H1 (cell line): ENCODE results near the gene PCDHB7. TPM values are rescaled to one million over a fixed set of nuclear protein-coding genes. Genes with fewer than 3 reads are reported as not detected.

Experiments
- CTCF ChIA-PET: fragments of 300-600 bp; sonication (Branson Sonifier 250); formaldehyde crosslinking; loops from one replicate; lab custom pipeline; 2021; ENCODE audit not compliant: partially characterized antibody; lab: Charles Lee
- POLR2A ChIA-PET: fragments of 300-600 bp; sonication (Branson Sonifier 250); formaldehyde crosslinking; loops from one replicate; lab custom pipeline; 2021; ENCODE audit warnings: inconsistent platforms; ENCODE audit not compliant: partially characterized antibody; lab: Charles Lee
- DNase-seq, 2 experiments: peaks; one replicate each; pipeline versions ENCODE4 v3.0.0 to v3.0.0-alpha.2; 2010 to 2022; ENCODE audit warnings: low spot score in 2 of 2, low read depth in 1 of 2, mixed read lengths in 1 of 2
- FAIRE-seq: peaks from 2 replicates; lab custom pipeline; 2011; peaks lifted over from hg19 to GRCh38; lab: Jason Lieb, UNC
- H2AFZ ChIP-seq: 2 replicates; pipeline ENCODE4 v1.8.1; 2012; ENCODE audit warnings: low read length, inconsistent platforms
- H2AK5ac ChIP-seq: 2 replicates; pipeline ENCODE4 v1.6.1; 2013; ENCODE audit warnings: low read depth, low read length
- H2BK120ac ChIP-seq: replicated peaks from 2 replicates; pipeline ENCODE3; 2013; ENCODE audit warnings: low read depth, low read length, inconsistent platforms
- H2BK12ac ChIP-seq: 2 replicates; pipeline ENCODE4 v1.6.1; 2013; ENCODE audit warnings: low read depth, low read length
- H2BK15ac ChIP-seq: 2 replicates; pipeline ENCODE4 v1.6.1; 2013; ENCODE audit warnings: low read length
- H2BK20ac ChIP-seq: 2 replicates; pipeline ENCODE4 v1.6.1; 2013; ENCODE audit warnings: low read length
- H2BK5ac ChIP-seq: 2 replicates; pipeline ENCODE4 v1.6.1; 2013; ENCODE audit warnings: low read depth, low read length
- H3K14ac ChIP-seq: 2 replicates; pipeline ENCODE4 v1.6.1; 2013; ENCODE audit warnings: inconsistent platforms; ENCODE audit not compliant: insufficient read length
- H3K18ac ChIP-seq: 2 replicates; pipeline ENCODE4 v1.6.1; 2013; ENCODE audit warnings: low read length; ENCODE audit errors: extremely low read depth
- H3K23ac ChIP-seq: 2 replicates; pipeline ENCODE4 v1.6.1; 2013; ENCODE audit warnings: inconsistent platforms; ENCODE audit not compliant: insufficient read length
- H3K23me2 ChIP-seq: 2 replicates; pipeline ENCODE4 v1.6.1; 2013; ENCODE audit warnings: low read depth, low read length
- H3K27ac ChIP-seq: 2 replicates; pipeline ENCODE4 v1.6.1; 2011; ENCODE audit warnings: low read depth, low read length, inconsistent platforms
- H3K27me3 ChIP-seq, 4 experiments: replicated peaks in 1 of 4; 1 replicate in 1 of 4; 2 replicates in 3 of 4; pipeline versions ENCODE4 v1.6.1 to v1.8.1; 2011 to 2013; ENCODE audit warnings: low read length in 3 of 4, mild to moderate bottlenecking in 3 of 4, inconsistent platforms in 2 of 4, mixed read lengths in 2 of 4, moderate library complexity in 1 of 4; ENCODE audit not compliant: control insufficient read depth in 3 of 4, insufficient read depth in 3 of 4; ENCODE audit errors: extremely low read depth in 1 of 4
- H3K36me3 ChIP-seq, 4 experiments: 2 replicates each; pipeline versions ENCODE4 v1.6.1 to v1.8.1; 2011 to 2013; ENCODE audit warnings: mild to moderate bottlenecking in 4 of 4, low read length in 3 of 4, moderate library complexity in 2 of 4, control low read depth in 1 of 4, inconsistent platforms in 1 of 4; ENCODE audit not compliant: insufficient read depth in 4 of 4, control insufficient read depth in 2 of 4
- H3K4ac ChIP-seq: replicated peaks from 2 replicates; pipeline ENCODE3; 2013; ENCODE audit warnings: low read length, low read depth, mixed read lengths, inconsistent platforms; ENCODE audit not compliant: insufficient read length
- H3K4me1 ChIP-seq, 4 experiments: replicated peaks in 1 of 4; 1 replicate in 1 of 4; 2 replicates in 3 of 4; pipeline versions ENCODE4 v1.6.1 to v1.8.1; 2011 to 2013; ENCODE audit warnings: low read length in 3 of 4, inconsistent platforms in 2 of 4, mixed read lengths in 1 of 4; ENCODE audit not compliant: insufficient read depth in 4 of 4, control insufficient read depth in 3 of 4
- H3K4me2 ChIP-seq, 2 experiments: 2 replicates each; pipeline versions ENCODE4 v1.6.1 to v1.8.1; 2011 to 2013; ENCODE audit warnings: low read depth in 2 of 2, low read length in 2 of 2, control low read depth in 1 of 2, inconsistent platforms in 1 of 2, mild to moderate bottlenecking in 1 of 2; ENCODE audit not compliant: insufficient read depth in 1 of 2
- H3K4me3 ChIP-seq, 4 experiments: fragments of 200-600, 300-600 bp in 1 of 4; sonication (generic), shearing (Covaris generic), sonication (Bioruptor Twin) in 1 of 4; 2 replicates each; pipeline versions ENCODE4 v1.5.1 to v1.8.1; 2011 to 2016; ENCODE audit warnings: low read length in 4 of 4, low read depth in 3 of 4, control low read depth in 2 of 4, inconsistent platforms in 2 of 4, mild to moderate bottlenecking in 2 of 4, mixed read lengths in 1 of 4, moderate library complexity in 1 of 4; ENCODE audit not compliant: insufficient read depth in 2 of 4; ENCODE audit errors: extremely low read depth in 1 of 4
- H3K56ac ChIP-seq: replicated peaks from 2 replicates; pipeline ENCODE3; 2013; ENCODE audit warnings: low read depth, mild to moderate bottlenecking, mixed read lengths, low read length, inconsistent platforms; ENCODE audit not compliant: insufficient read length
- H3K79me1 ChIP-seq: 2 replicates; pipeline ENCODE4 v1.6.1; 2013; ENCODE audit warnings: low read depth, low read length, control low read depth
- H3K79me2 ChIP-seq, 2 experiments: 2 replicates each; pipeline versions ENCODE4 v1.6.1 to v1.8.1; 2012 to 2013; ENCODE audit warnings: low read length in 2 of 2, mild to moderate bottlenecking in 2 of 2, inconsistent platforms in 1 of 2; ENCODE audit not compliant: insufficient read depth in 2 of 2, control insufficient read depth in 1 of 2
- H3K9ac ChIP-seq, 4 experiments: replicated peaks in 1 of 4; 1 replicate in 1 of 4; 2 replicates in 3 of 4; pipeline versions ENCODE4 v1.6.1 to v1.8.1; 2011 to 2013; ENCODE audit warnings: low read depth in 3 of 4, low read length in 3 of 4, control low read depth in 2 of 4, mild to moderate bottlenecking in 2 of 4, moderate library complexity in 2 of 4, inconsistent platforms in 1 of 4; ENCODE audit errors: extremely low read depth in 1 of 4
- H3K9me3 ChIP-seq, 2 experiments: 2 replicates each; pipeline versions ENCODE4 v1.6.1 to v1.8.1; 2012 to 2013; ENCODE audit warnings: mild to moderate bottlenecking in 2 of 2, moderate library complexity in 2 of 2, control low read depth in 1 of 2, inconsistent platforms in 1 of 2, low read depth in 1 of 2, low read length in 1 of 2, mixed read lengths in 1 of 2; ENCODE audit not compliant: insufficient read depth in 2 of 2
- H4K20me1 ChIP-seq, 2 experiments: replicated peaks in 1 of 2; 2 replicates each; pipeline versions ENCODE3 to v1.8.1; 2011 to 2013; ENCODE audit warnings: inconsistent platforms in 2 of 2, low read length in 2 of 2, mild to moderate bottlenecking in 1 of 2; ENCODE audit not compliant: insufficient read depth in 2 of 2, control insufficient read depth in 1 of 2
- H4K5ac ChIP-seq: 2 replicates; pipeline ENCODE4 v1.6.1; 2013; ENCODE audit warnings: low read length, low read depth, mixed read lengths, inconsistent platforms; ENCODE audit not compliant: insufficient read length
- H4K8ac ChIP-seq: 2 replicates; pipeline ENCODE4 v1.8.0; 2013; ENCODE audit warnings: mild to moderate bottlenecking, moderate library complexity, low read length, inconsistent platforms; ENCODE audit not compliant: insufficient read depth; ENCODE audit errors: extremely low read depth
- H4K91ac ChIP-seq: replicated peaks from 2 replicates; pipeline ENCODE3; 2013; ENCODE audit warnings: low read length, mixed read lengths, inconsistent platforms; ENCODE audit not compliant: insufficient read length
- ASH2L ChIP-seq: fragments of 200-600, 300-600 bp; sonication (generic); IDR thresholded peaks from one replicate; pipeline ENCODE4 v1.7.1; 2017; ENCODE audit warnings: low read length
- CHD1 ChIP-seq: IDR thresholded peaks from 2 replicates; pipeline ENCODE4 v1.6.1; 2012; ENCODE audit warnings: low read depth, low read length, improper control_type of control experiment
- CHD2 ChIP-seq: IDR thresholded peaks from 2 replicates; pipeline ENCODE4 v1.6.1; 2012; ENCODE audit warnings: low read length, improper control_type of control experiment
- JUN ChIP-seq: IDR thresholded peaks from 2 replicates; pipeline ENCODE4 v1.6.1; 2011; ENCODE audit warnings: low read depth, mild to moderate bottlenecking, improper control_type of control experiment, low read length
- MAX ChIP-seq: IDR thresholded peaks from 2 replicates; pipeline ENCODE4 v1.6.1; 2012; ENCODE audit warnings: inconsistent platforms
- POLR2AphosphoS5 ChIP-seq: IDR thresholded peaks from 2 replicates; pipeline ENCODE4 v1.6.1; 2011; ENCODE audit warnings: low read depth, low read length
- POU5F1 ChIP-seq: IDR thresholded peaks from 2 replicates; pipeline ENCODE4 v1.6.1; 2011; ENCODE audit warnings: low read depth, mild to moderate bottlenecking, low read length, moderate library complexity
- RFX5 ChIP-seq: IDR thresholded peaks from 2 replicates; pipeline ENCODE4 v1.6.1; 2011; ENCODE audit warnings: low read depth, low read length, improper control_type of control experiment, borderline replicate concordance
- SIRT6 ChIP-seq: IDR thresholded peaks from one replicate; pipeline ENCODE4 v1.7.1; 2012; ENCODE audit warnings: low read length, inconsistent platforms
- SIX5 ChIP-seq: IDR thresholded peaks from 2 replicates; pipeline ENCODE4 v1.6.1; 2011; ENCODE audit warnings: mild to moderate bottlenecking, low read depth, low read length
- SP1 ChIP-seq: IDR thresholded peaks from 2 replicates; pipeline ENCODE4 v1.6.1; 2011; ENCODE audit warnings: low read depth, low read length
- SP4 ChIP-seq: IDR thresholded peaks from 2 replicates; pipeline ENCODE4 v1.6.1; 2012; ENCODE audit warnings: low read length, inconsistent platforms
- TCF12 ChIP-seq: IDR thresholded peaks from 2 replicates; pipeline ENCODE4 v1.6.1; 2011; ENCODE audit warnings: low read depth, mild to moderate bottlenecking, low read length
- WGBS, 2 experiments: shearing (Covaris generic) in 1 of 2; methylation state at CpG; one replicate each; pipeline versions ENCODE4 v1.1.6 to v1.1.7; 2013 to 2015; ENCODE audit warnings: low lambda C conversion rate in 2 of 2, mixed read lengths in 2 of 2, inconsistent platforms in 1 of 2, low coverage in 1 of 2, missing lambda C conversion rate in 1 of 2; ENCODE audit not compliant: insufficient replicate concordance in 2 of 2, insufficient coverage in 1 of 2, insufficient read length in 1 of 2; ENCODE audit errors: extremely low coverage in 1 of 2, missing lambda C conversion rate in 1 of 2; 5-methylcytosine and 5-hydroxymethylcytosine counted together
- polyA plus RNA-seq, 7 experiments: library from polyadenylated mRNA; depleted of rRNA in 3 of 7; stranded (reverse) in 5 of 7; unstranded in 2 of 7; fragments of >200 nt in 5 of 7; fragments of 200-250 nt in 2 of 7; gene quantifications; 1 replicate in 5 of 7; 2 replicates in 1 of 7; 4 replicates in 1 of 7; pipeline versions ENCODE4 v1.2.1 to v1.2.3, GENCODE V29; 2011 to 2013; ENCODE audit warnings: missing spikeins in 2 of 7, mixed read lengths in 2 of 7
- total RNA-seq: library from RNA; stranded (reverse); fragmentation: NEBNext Ultra II Directional; extraction: Animal tissue kit (Norgen Biotek cat#: 25700); gene quantifications from 2 replicates; pipeline ENCODE4 v1.2.1, GENCODE V29; 2021

Gene PCDHB7
- total and polyA plus RNA-seq, 2 of the 8 experiments (the other 6 are each of a cell fraction or from before 2014, with no cell fraction given) = 0.17 to 0.19 TPM

- H2BK15ac ChIP-seq = no peak overlapping the region
- H3K9ac ChIP-seq = no peak overlapping the region
- POLR2A ChIA-PET = no interaction called here
- H4K8ac ChIP-seq = no peak overlapping the region
- H3K27ac ChIP-seq = no peak overlapping the region
- H3K79me1 ChIP-seq = no peaks in the 10 kb centered on the region
- no peak overlapping the region for H3K4me3 ChIP-seq
- TF ChIP-seq CHD1 (no peak), CHD2 (no peak), MAX (no peak), POU5F1 (no peak), SP4 (no peak), ASH2L (no peak), SP1 (no peak), SIX5 (no peak), SIRT6 (no peak), RFX5 (no peak), TCF12 (no peak), JUN (no peak), POLR2AphosphoS5 (no peak)
- 89% methylated on average over 1 of the region's 1 CpG; no CpG with 5 or more reads in 1 of the 2 experiments for WGBS, 2 experiments
- H3K56ac ChIP-seq = no peak overlapping the region
- no peaks in the 10 kb centered on the region for H3K23me2 ChIP-seq
- DNase-seq = no peak
- no peak overlapping the region for H2BK20ac ChIP-seq
- H2AK5ac ChIP-seq = no peak overlapping the region
- no peak overlapping the region for H2AFZ ChIP-seq
- no peak overlapping the region for H3K14ac ChIP-seq
- no peak overlapping the region for H3K23ac ChIP-seq
- H3K9me3 ChIP-seq = peaks cover 0 to 15% of the 10 kb centered on the region in 2 experiments; a peak in 1 of 4 replicates
- H3K18ac ChIP-seq = no peak overlapping the region
- no peak overlapping the region for H2BK120ac ChIP-seq
- no peak overlapping the region for H3K4me2 ChIP-seq
- CTCF ChIA-PET = interaction anchor here (1.4 kb wide), 1 partner anchor 53 kb away, joined by 3 read pairs; no protein-coding TSS in a partner anchor
- H3K27me3 ChIP-seq = no peaks in the 10 kb centered on the region
- no peak for FAIRE-seq
- no peak overlapping the region for H2BK12ac ChIP-seq
- H3K36me3 ChIP-seq = no peaks in the 10 kb centered on the region
- H4K20me1 ChIP-seq = no peaks in the 10 kb centered on the region
- no peak overlapping the region for H2BK5ac ChIP-seq
- no peaks in the 10 kb centered on the region for H3K4me1 ChIP-seq
- H3K4ac ChIP-seq = no peak overlapping the region
- H4K5ac ChIP-seq = no peak overlapping the region
- H3K79me2 ChIP-seq = no peaks in the 10 kb centered on the region
- H4K91ac ChIP-seq = no peak overlapping the region
These were observed 3.5 kb downstream of the PCDHB7 start for GRCh38 chr5:141175933-141176332.
